ENCODE measurements around the gene ZNF80. TPM values are rescaled to one million over a fixed set of nuclear protein-coding genes. Genes with fewer than 3 reads are reported as not detected.

Gene ZNF80
- total RNA-seq, 1 donor from 2014 or later: not detected

- H3K27me3 Mint-ChIP-seq (ENCODE audit: insufficient read depth, low read depth): peaks cover 2% of the 10 kb centered on the region
- no peaks in the 10 kb centered on the region for H3K79me2 ChIP-seq (ENCODE audit: low read depth)
- H3F3A ChIP-seq (ENCODE audit: low read depth): no peaks in the 10 kb centered on the region
- no peaks in the 10 kb centered on the region for H3K36me3 Mint-ChIP-seq
- peaks cover 13% of the 10 kb centered on the region for H3K4me1 ChIP-seq
- H3K27ac ChIP-seq: no peak overlapping the region
- H3K36me3 ChIP-seq: no peaks in the 10 kb centered on the region
- H3K9ac ChIP-seq: no peak overlapping the region
- no peaks in the 10 kb centered on the region for H4K20me1 ChIP-seq (ENCODE audit: low read depth)
- H3K4me1 Mint-ChIP-seq: peaks cover 5% of the 10 kb centered on the region
- no peak overlapping the region for H3K27ac Mint-ChIP-seq
- no peaks in the 10 kb centered on the region for H3K9me3 ChIP-seq (ENCODE audit: low read depth)
- DNase-seq (ENCODE audit: low spot score): no peak
- no peak overlapping the region for H2AFZ ChIP-seq (replicated peaks)
- no peak overlapping the region for H3K4me3 Mint-ChIP-seq
- H3K4me3 ChIP-seq: no peak overlapping the region
- no peak overlapping the region for H3K4me2 ChIP-seq
- H3K27me3 ChIP-seq: no peaks in the 10 kb centered on the region
- TF ChIP-seq CTCF (IDR thresholded peaks at IDR 0.05) (no peak), EZH2phosphoT487 (IDR thresholded peaks at IDR 0.05) (no peak), EZH2 (IDR thresholded peaks at IDR 0.05) (no peak)
- H3K9me3 Mint-ChIP-seq: no peaks in the 10 kb centered on the region
Observed at GRCh38 chr3:114212646-114213045, 24.7 kb downstream of the ZNF80 start.

- Histone ChIP-seq H3K4me3 (no peak overlapping the region), H4K20me1 (ENCODE audit: low read depth) (no peaks in the 10 kb centered on the region), H3K27me3 (no peaks in the 10 kb centered on the region), H3K36me3 (no peaks in the 10 kb centered on the region), H3K79me2 (ENCODE audit: low read depth) (no peaks in the 10 kb centered on the region), H3K9me3 (ENCODE audit: low read depth) (no peaks in the 10 kb centered on the region), H3K4me1 (no peaks in the 10 kb centered on the region), H3K4me2 (no peak overlapping the region), H3K27ac (no peak overlapping the region), H2AFZ (replicated peaks) (no peak overlapping the region), H3K9ac (no peak overlapping the region), H3F3A (ENCODE audit: low read depth) (no peaks in the 10 kb centered on the region)
- Mint-ChIP-seq H3K4me3 (no peak overlapping the region), H3K27ac (no peak overlapping the region), H3K4me1 (peaks cover 5% of the 10 kb centered on the region), H3K27me3 (ENCODE audit: insufficient read depth, low read depth) (peaks cover 2% of the 10 kb centered on the region), H3K36me3 (no peaks in the 10 kb centered on the region), H3K9me3 (no peaks in the 10 kb centered on the region)
- no peak for DNase-seq (ENCODE audit: low spot score)
- TF ChIP-seq EZH2 (IDR thresholded peaks at IDR 0.05): no peak
- no peak for TF ChIP-seq CTCF (IDR thresholded peaks at IDR 0.05)
- no peak for TF ChIP-seq EZH2phosphoT487 (IDR thresholded peaks at IDR 0.05)
Observed at GRCh38 chr3:114207768-114208167, 29.6 kb downstream of the ZNF80 start.

- H3K4me1 Mint-ChIP-seq: no peaks in the 10 kb centered on the region
- DNase-seq (ENCODE audit: low spot score): no peak
- Histone ChIP-seq H3K4me2 (no peak overlapping the region), H3K9me3 (ENCODE audit: low read depth) (no peaks in the 10 kb centered on the region), H3K79me2 (ENCODE audit: low read depth) (no peaks in the 10 kb centered on the region), H3K9ac (no peak overlapping the region), H3K4me1 (no peaks in the 10 kb centered on the region), H3K36me3 (no peaks in the 10 kb centered on the region), H3K4me3 (no peak overlapping the region), H2AFZ (replicated peaks) (no peak overlapping the region), H3K27me3 (no peaks in the 10 kb centered on the region), H3F3A (ENCODE audit: low read depth) (no peaks in the 10 kb centered on the region), H3K27ac (no peak overlapping the region), H4K20me1 (ENCODE audit: low read depth) (no peaks in the 10 kb centered on the region)
- H3K9me3 Mint-ChIP-seq: no peaks in the 10 kb centered on the region
- H3K4me3 Mint-ChIP-seq: no peak overlapping the region
- no peak overlapping the region for H3K27ac Mint-ChIP-seq
- peaks cover 2% of the 10 kb centered on the region for H3K27me3 Mint-ChIP-seq (ENCODE audit: insufficient read depth, low read depth)
- TF ChIP-seq EZH2phosphoT487 (IDR thresholded peaks at IDR 0.05) (no peak), EZH2 (IDR thresholded peaks at IDR 0.05) (no peak), CTCF (IDR thresholded peaks at IDR 0.05) (no peak)
- no peaks in the 10 kb centered on the region for H3K36me3 Mint-ChIP-seq
Observed at GRCh38 chr3:114206342-114206741, 31.0 kb downstream of the ZNF80 start.

All from neural progenitor cell (in vitro differentiated cells).